Natural killer cell (primary cell): ENCODE results near the gene CRAMP1. TPM values are rescaled to one million over a fixed set of nuclear protein-coding genes. Genes with fewer than 3 reads are reported as not detected.
"Not testable (repeated sequence)": the region's sequence is repeated elsewhere in the genome, so short reads cannot be mapped to it uniquely, and the experiment has no call there.

Source experiments
- ATAC-seq, 3 donors: fragments of 150-1000 bp in 2 of 3; fragments of 200-7000 bp in 1 of 3; cut with Tn5 transposase; 1 replicate in 1 of 3; 2 replicates in 2 of 3; pipeline ENCODE4 v1.10.0; 2021; ENCODE audit warnings: mild to moderate bottlenecking in 2 of 3, moderate library complexity in 2 of 3
- DNase-seq, 2 donors: peaks; one replicate each; pipeline versions ENCODE4 v3.0.0 to v3.0.0-alpha.2; 2013 to 2021; ENCODE audit warnings: mixed read lengths in 1 of 2
- H3K27ac ChIP-seq: one replicate; pipeline ENCODE4 v1.5.1; 2013; ENCODE audit warnings: mild to moderate bottlenecking, low read length
- H3K27me3 ChIP-seq: one replicate; pipeline ENCODE4 v1.6.1; 2013; ENCODE audit warnings: low read length; ENCODE audit not compliant: control insufficient read depth, insufficient read depth
- H3K36me3 ChIP-seq: one replicate; pipeline ENCODE4 v1.6.1; 2013; ENCODE audit warnings: low read length; ENCODE audit not compliant: control insufficient read depth, insufficient read depth
- H3K4me1 ChIP-seq: one replicate; pipeline ENCODE4 v1.6.1; 2013; ENCODE audit warnings: low read length; ENCODE audit not compliant: control insufficient read depth, insufficient read depth
- H3K4me3 ChIP-seq: one replicate; pipeline ENCODE4 v1.5.1; 2013; ENCODE audit warnings: low read length
- H3K9me3 ChIP-seq: one replicate; pipeline ENCODE4 v1.6.1; 2013; ENCODE audit warnings: low read length; ENCODE audit not compliant: control insufficient read depth, insufficient read depth
- H3K27ac Mint-ChIP-seq, 2 donors: one replicate each; pipeline ENCODE4 v1.8.0; 2022; ENCODE audit warnings: mild to moderate bottlenecking in 2 of 2, mixed read lengths in 2 of 2, moderate library complexity in 1 of 2
- H3K27me3 Mint-ChIP-seq, 2 donors: one replicate each; pipeline ENCODE4 v1.8.0; 2022; ENCODE audit warnings: low read depth in 2 of 2, mixed read lengths in 2 of 2
- H3K36me3 Mint-ChIP-seq: one replicate; pipeline ENCODE4 v1.8.0; 2022; ENCODE audit warnings: mixed read lengths
- H3K4me1 Mint-ChIP-seq, 2 donors: one replicate each; pipeline ENCODE4 v1.8.0; 2022; ENCODE audit warnings: mixed read lengths in 2 of 2
- H3K4me3 Mint-ChIP-seq: one replicate; pipeline ENCODE4 v1.8.0; 2022; ENCODE audit warnings: mild to moderate bottlenecking, moderate library complexity, mixed read lengths
- H3K9me3 Mint-ChIP-seq, 2 donors: one replicate each; pipeline ENCODE4 v1.8.0; 2022; ENCODE audit warnings: mixed read lengths in 2 of 2
- WGBS: methylation state at CpG from one replicate; pipeline ENCODE4 v1.1.7; 2013; ENCODE audit warnings: missing lambda C conversion rate; ENCODE audit not compliant: insufficient coverage; 5-methylcytosine and 5-hydroxymethylcytosine counted together
- intact Hi-C: fragments of 100-400 bp; cut with micrococcal nuclease; formaldehyde crosslinking; loops from one replicate; pipeline ENCODE4 v1.14.2; 2022
- total RNA-seq, 4 donors: library from RNA; stranded (reverse); fragments of 120-200 nt in 1 of 4; gene quantifications; one replicate each; pipeline versions ENCODE4 v1.2.3 to v1.2.4, GENCODE V29; 2013 to 2022
- TF ChIP-seq, protein P1 (sequence below): fragments of 200-600 bp; IDR thresholded peaks from one replicate; pipeline ENCODE4 v1.8.0; 2022; ENCODE audit warnings: antibody characterized with exemption

CRAMP1 gene
- total RNA-seq, 3 donors from 2014 or later (not counting 1 experiment from before 2014, with no cell fraction given), result 47.8 to 49.8 (median 49.6) TPM

DNA sequence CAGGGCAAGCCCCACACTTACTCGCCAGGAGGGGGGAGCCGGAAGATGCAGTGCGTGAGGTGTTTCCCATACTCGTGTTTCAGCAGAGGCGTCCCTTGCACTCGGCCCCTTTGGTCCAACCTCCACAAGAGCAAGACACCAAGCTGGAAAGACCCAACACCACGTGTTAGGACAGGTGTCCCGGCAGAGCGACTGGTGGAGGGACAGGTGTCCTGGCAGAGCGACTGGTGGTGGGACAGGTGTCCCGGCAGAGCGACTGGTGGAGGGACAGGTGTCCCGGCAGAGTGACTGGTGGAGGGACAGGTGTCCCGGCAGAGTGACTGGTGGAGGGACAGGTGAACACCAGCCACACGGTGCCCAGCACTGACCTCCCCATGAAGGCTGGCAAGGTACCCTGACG lies 19.7 kb upstream of the CRAMP1 start:
- WGBS, result 94% methylated on average over 16 of the region's 16 CpGs
- TF ChIP-seq, protein P1, sequence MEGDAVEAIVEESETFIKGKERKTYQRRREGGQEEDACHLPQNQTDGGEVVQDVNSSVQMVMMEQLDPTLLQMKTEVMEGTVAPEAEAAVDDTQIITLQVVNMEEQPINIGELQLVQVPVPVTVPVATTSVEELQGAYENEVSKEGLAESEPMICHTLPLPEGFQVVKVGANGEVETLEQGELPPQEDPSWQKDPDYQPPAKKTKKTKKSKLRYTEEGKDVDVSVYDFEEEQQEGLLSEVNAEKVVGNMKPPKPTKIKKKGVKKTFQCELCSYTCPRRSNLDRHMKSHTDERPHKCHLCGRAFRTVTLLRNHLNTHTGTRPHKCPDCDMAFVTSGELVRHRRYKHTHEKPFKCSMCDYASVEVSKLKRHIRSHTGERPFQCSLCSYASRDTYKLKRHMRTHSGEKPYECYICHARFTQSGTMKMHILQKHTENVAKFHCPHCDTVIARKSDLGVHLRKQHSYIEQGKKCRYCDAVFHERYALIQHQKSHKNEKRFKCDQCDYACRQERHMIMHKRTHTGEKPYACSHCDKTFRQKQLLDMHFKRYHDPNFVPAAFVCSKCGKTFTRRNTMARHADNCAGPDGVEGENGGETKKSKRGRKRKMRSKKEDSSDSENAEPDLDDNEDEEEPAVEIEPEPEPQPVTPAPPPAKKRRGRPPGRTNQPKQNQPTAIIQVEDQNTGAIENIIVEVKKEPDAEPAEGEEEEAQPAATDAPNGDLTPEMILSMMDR, result no peak
- H3K9me3 ChIP-seq, result no peaks in the 10 kb centered on the region
- Mint-ChIP-seq H3K9me3 (no peaks in the 10 kb centered on the region), H3K4me3 (no peak overlapping the region), H3K27me3 (no peaks in the 10 kb centered on the region), H3K4me1 (no peaks in the 10 kb centered on the region), H3K27ac (no peak overlapping the region), H3K36me3 (no peaks in the 10 kb centered on the region)
- H3K4me1 ChIP-seq, result no peaks in the 10 kb centered on the region
- no peaks in the 10 kb centered on the region for H3K36me3 ChIP-seq
- ATAC-seq (no peak), DNase-seq (no peak)
- H3K27ac ChIP-seq, result no peak overlapping the region
- H3K27me3 ChIP-seq, result no peaks in the 10 kb centered on the region
- no peak overlapping the region for H3K4me3 ChIP-seq
- intact Hi-C loops, result no loop called here

DNA sequence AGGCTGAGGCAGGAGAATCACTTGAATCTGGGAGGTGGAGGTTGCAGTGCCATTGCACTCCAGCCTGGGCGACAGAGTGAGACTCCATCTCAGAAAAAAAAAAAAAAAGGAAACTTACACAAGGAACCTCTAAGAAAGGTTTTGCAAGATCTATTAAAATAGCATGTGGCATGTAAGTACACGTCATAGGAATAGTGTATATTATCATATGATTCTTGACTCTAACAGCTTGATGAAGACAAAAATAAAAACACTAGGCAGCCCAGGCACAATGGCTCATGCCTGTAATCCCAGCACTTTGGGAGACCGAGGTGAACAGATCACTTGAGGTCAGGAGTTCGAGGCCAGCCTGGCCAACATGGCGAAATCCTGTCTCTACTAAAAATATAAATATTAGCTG lies 16.6 kb upstream of the CRAMP1 start:
- WGBS, result 90% methylated on average over 4 of the region's 5 CpGs
- H3K27me3 Mint-ChIP-seq, H3K36me3 ChIP-seq, H3K4me3 Mint-ChIP-seq, DNase-seq, H3K27me3 ChIP-seq, H3K27ac Mint-ChIP-seq, H3K27ac ChIP-seq, H3K9me3 Mint-ChIP-seq, H3K4me1 Mint-ChIP-seq, intact Hi-C loops, H3K4me3 ChIP-seq, H3K4me1 ChIP-seq, ATAC-seq, H3K36me3 Mint-ChIP-seq, H3K9me3 ChIP-seq: not testable (repeated sequence)

DNA sequence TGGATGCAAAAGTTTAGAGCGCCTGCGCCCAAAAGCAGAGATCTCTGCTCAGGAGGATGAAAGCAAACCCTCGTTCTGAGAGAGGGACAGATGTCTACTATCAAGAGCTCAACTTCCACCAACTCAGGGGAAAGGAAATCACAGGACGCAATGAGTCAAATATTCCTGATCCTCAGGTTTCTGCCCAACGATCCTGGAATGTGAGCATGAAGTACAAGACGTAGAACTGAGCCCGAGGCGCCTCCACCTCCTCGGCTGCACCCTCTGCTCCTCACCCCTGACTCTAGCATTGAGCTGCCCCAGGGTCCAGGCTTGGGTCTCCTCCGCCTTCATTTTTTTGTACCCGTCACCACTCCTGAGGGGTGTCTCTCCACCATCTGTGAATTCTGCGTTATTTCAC lies 15.6 kb upstream of the CRAMP1 start:
- H3K27me3 Mint-ChIP-seq, result no peaks in the 10 kb centered on the region
- H3K4me1 ChIP-seq, result no peaks in the 10 kb centered on the region
- H3K4me1 Mint-ChIP-seq, result no peaks in the 10 kb centered on the region
- H3K27me3 ChIP-seq, result no peaks in the 10 kb centered on the region
- H3K36me3 ChIP-seq, result no peaks in the 10 kb centered on the region
- no peaks in the 10 kb centered on the region for H3K36me3 Mint-ChIP-seq
- no peak overlapping the region for H3K27ac ChIP-seq
- 95% methylated on average over 12 of the region's 12 CpGs for WGBS
- DNase-seq (no peak), ATAC-seq (no peak)
- H3K4me3 ChIP-seq, result no peak overlapping the region
- H3K9me3 ChIP-seq, result no peaks in the 10 kb centered on the region
- H3K27ac Mint-ChIP-seq, result no peak overlapping the region
- TF ChIP-seq, protein P1, result no peak
- H3K9me3 Mint-ChIP-seq, result no peaks in the 10 kb centered on the region
- H3K4me3 Mint-ChIP-seq, result no peak overlapping the region
- intact Hi-C loops, result no loop called here

DNA sequence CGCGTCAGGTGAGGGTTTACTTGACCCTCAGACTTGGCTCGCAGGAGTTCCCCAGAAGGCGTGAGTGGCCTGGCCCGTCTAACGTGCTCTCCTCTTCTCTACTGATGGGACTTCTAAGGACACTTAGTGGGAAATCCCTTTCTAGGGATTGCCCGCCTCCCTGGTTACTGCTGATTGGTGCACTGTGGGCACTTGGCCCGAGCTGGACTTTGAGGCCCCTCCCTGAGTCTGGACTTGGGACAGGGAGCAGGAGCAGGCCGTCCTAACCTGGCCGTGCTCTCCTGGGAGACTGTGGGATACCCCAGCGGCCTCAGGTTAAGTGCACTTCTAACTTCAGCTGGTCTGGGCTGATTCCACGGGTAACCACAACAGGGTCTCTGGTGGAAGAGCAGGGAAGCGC lies 15.0 kb upstream of the CRAMP1 start:
- no peak for ATAC-seq
- WGBS, result 96% methylated on average over 13 of the region's 13 CpGs
- Histone ChIP-seq H3K36me3 (no peaks in the 10 kb centered on the region), H3K27me3 (no peaks in the 10 kb centered on the region), H3K9me3 (no peaks in the 10 kb centered on the region), H3K4me3 (no peak overlapping the region), H3K27ac (no peak overlapping the region), H3K4me1 (no peaks in the 10 kb centered on the region)
- Mint-ChIP-seq H3K27ac (no peak overlapping the region), H3K4me3 (no peak overlapping the region), H3K27me3 (no peaks in the 10 kb centered on the region), H3K9me3 (no peaks in the 10 kb centered on the region), H3K4me1 (no peaks in the 10 kb centered on the region), H3K36me3 (no peaks in the 10 kb centered on the region)
- intact Hi-C loops, result no loop called here
- TF ChIP-seq, protein P1, result no peak
- DNase-seq, result no peak
